GM12874 (cell line): Measurements from ENCODE around the gene HLCS.

Experiments
- CTCF ChIP-seq: IDR thresholded peaks from 2 replicates; pipeline ENCODE4 v1.5.1; 2011; ENCODE audit warnings: low read depth, mild to moderate bottlenecking, control low read depth, low read length, moderate library complexity; ENCODE audit not compliant: insufficient read depth

Gene HLCS

GRCh38 chr21:36792505-36792967 lies 173.9 kb downstream of the HLCS start:
- no peak for TF ChIP-seq CTCF

- no peak for TF ChIP-seq CTCF
Observed at GRCh38 chr21:36791695-36792470, 174.6 kb downstream of the HLCS start.

GRCh38 chr21:36791180-36791579 lies 175.3 kb downstream of the HLCS start:
- no peak for TF ChIP-seq CTCF

- TF ChIP-seq CTCF: no peak
Observed at GRCh38 chr21:36790616-36791015, 175.9 kb downstream of the HLCS start.

GRCh38 chr21:36788120-36788638 lies 178.3 kb downstream of the HLCS start:
- TF ChIP-seq CTCF: no peak

- no peak for TF ChIP-seq CTCF
Observed at GRCh38 chr21:36786186-36786585, 180.3 kb downstream of the HLCS start.

GRCh38 chr21:36785615-36786014 lies 180.9 kb downstream of the HLCS start:
- no peak for TF ChIP-seq CTCF
